ENCODE data around the gene C1orf56.

GRCh38 chr1:151026460-151026859 lies 21.1 kb upstream of the C1orf56 start:
- TF ChIP-seq SRF (IDR thresholded peaks at IDR 0.05; ENCODE audit: low read depth in 2 of 2, low read length in 2 of 2) (no peak), RAD21 (IDR thresholded peaks at IDR 0.05; ENCODE audit: insufficient read depth, low read depth, low read length) (no peak), CEBPB (IDR thresholded peaks at IDR 0.05; ENCODE audit: borderline replicate concordance in 1 of 2, low read depth in 2 of 2, low read length in 2 of 2) (no peak), SMC3 (IDR thresholded peaks at IDR 0.05; ENCODE audit: borderline replicate concordance, low read length) (no peak), FOXK2 (IDR thresholded peaks at IDR 0.05) (no peak)
- TF ChIP-seq, protein P1, sequence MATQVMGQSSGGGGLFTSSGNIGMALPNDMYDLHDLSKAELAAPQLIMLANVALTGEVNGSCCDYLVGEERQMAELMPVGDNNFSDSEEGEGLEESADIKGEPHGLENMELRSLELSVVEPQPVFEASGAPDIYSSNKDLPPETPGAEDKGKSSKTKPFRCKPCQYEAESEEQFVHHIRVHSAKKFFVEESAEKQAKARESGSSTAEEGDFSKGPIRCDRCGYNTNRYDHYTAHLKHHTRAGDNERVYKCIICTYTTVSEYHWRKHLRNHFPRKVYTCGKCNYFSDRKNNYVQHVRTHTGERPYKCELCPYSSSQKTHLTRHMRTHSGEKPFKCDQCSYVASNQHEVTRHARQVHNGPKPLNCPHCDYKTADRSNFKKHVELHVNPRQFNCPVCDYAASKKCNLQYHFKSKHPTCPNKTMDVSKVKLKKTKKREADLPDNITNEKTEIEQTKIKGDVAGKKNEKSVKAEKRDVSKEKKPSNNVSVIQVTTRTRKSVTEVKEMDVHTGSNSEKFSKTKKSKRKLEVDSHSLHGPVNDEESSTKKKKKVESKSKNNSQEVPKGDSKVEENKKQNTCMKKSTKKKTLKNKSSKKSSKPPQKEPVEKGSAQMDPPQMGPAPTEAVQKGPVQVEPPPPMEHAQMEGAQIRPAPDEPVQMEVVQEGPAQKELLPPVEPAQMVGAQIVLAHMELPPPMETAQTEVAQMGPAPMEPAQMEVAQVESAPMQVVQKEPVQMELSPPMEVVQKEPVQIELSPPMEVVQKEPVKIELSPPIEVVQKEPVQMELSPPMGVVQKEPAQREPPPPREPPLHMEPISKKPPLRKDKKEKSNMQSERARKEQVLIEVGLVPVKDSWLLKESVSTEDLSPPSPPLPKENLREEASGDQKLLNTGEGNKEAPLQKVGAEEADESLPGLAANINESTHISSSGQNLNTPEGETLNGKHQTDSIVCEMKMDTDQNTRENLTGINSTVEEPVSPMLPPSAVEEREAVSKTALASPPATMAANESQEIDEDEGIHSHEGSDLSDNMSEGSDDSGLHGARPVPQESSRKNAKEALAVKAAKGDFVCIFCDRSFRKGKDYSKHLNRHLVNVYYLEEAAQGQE (IDR thresholded peaks at IDR 0.05; ENCODE audit: low read depth, low read length): no peak
- TF ChIP-seq, protein P2, sequence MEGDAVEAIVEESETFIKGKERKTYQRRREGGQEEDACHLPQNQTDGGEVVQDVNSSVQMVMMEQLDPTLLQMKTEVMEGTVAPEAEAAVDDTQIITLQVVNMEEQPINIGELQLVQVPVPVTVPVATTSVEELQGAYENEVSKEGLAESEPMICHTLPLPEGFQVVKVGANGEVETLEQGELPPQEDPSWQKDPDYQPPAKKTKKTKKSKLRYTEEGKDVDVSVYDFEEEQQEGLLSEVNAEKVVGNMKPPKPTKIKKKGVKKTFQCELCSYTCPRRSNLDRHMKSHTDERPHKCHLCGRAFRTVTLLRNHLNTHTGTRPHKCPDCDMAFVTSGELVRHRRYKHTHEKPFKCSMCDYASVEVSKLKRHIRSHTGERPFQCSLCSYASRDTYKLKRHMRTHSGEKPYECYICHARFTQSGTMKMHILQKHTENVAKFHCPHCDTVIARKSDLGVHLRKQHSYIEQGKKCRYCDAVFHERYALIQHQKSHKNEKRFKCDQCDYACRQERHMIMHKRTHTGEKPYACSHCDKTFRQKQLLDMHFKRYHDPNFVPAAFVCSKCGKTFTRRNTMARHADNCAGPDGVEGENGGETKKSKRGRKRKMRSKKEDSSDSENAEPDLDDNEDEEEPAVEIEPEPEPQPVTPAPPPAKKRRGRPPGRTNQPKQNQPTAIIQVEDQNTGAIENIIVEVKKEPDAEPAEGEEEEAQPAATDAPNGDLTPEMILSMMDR (IDR thresholded peaks at IDR 0.05 in 2 of 3, conservative IDR thresholded peaks at IDR 0.05 in 1 of 3; ENCODE audit: control insufficient read depth in 2 of 3, extremely low read depth in 1 of 3, insufficient read depth in 1 of 3, low read depth in 3 of 3, low read length in 3 of 3): no peak

Measured in GM12878 (cell line).